HG03432 (cell line): ENCODE results near the gene CFAP70.
"Not testable (repeated sequence)": the region's sequence is repeated elsewhere in the genome, so short reads cannot be mapped to it uniquely, and the experiment has no call there.

Source experiments
- ATAC-seq: cut with Tn5 transposase; IDR thresholded peaks from one replicate; pipeline ENCODE4 v1.9.1; 2021; ENCODE audit warnings: mild to moderate bottlenecking, moderate library complexity; ENCODE audit not compliant: unreplicated experiment

The CFAP70 gene

GRCh38 chr10:73340121-73340520 is 18.5 kb downstream of the CFAP70 start:
- no peak for ATAC-seq

GRCh38 chr10:73339436-73339835 is 19.2 kb downstream of the CFAP70 start:
- no peak for ATAC-seq

- no peak for ATAC-seq
These were observed 19.8 kb downstream of the CFAP70 start for GRCh38 chr10:73338801-73339368.

- no peak for ATAC-seq
These were observed 25.5 kb downstream of the CFAP70 start for GRCh38 chr10:73333202-73333601.

- ATAC-seq: no peak
These were observed 26.3 kb downstream of the CFAP70 start for GRCh38 chr10:73332379-73332778.

GRCh38 chr10:73328523-73328922 is 30.1 kb downstream of the CFAP70 start:
- not testable (repeated sequence) for ATAC-seq

- not testable (repeated sequence) for ATAC-seq
These were observed 33.4 kb downstream of the CFAP70 start for GRCh38 chr10:73325290-73325689.

- not testable (repeated sequence) for ATAC-seq
These were observed 35.1 kb downstream of the CFAP70 start for GRCh38 chr10:73323582-73323981.

- ATAC-seq: no peak
These were observed 48.2 kb downstream of the CFAP70 start for GRCh38 chr10:73310475-73310874.

- no peak for ATAC-seq
These were observed 51.4 kb downstream of the CFAP70 start for GRCh38 chr10:73307203-73307800.

- no peak for ATAC-seq
These were observed 52.4 kb downstream of the CFAP70 start for GRCh38 chr10:73306171-73306708.

- no peak for ATAC-seq
These were observed 61.7 kb downstream of the CFAP70 start for GRCh38 chr10:73296946-73297345.

GRCh38 chr10:73293461-73293860 is 65.2 kb downstream of the CFAP70 start:
- ATAC-seq: no peak

GRCh38 chr10:73289958-73290357 is 68.7 kb downstream of the CFAP70 start:
- ATAC-seq: no peak

- ATAC-seq: no peak
These were observed 71.2 kb downstream of the CFAP70 start for GRCh38 chr10:73287441-73287840.

GRCh38 chr10:73281097-73281496 is 77.6 kb downstream of the CFAP70 start:
- ATAC-seq: no peak

GRCh38 chr10:73264423-73264822 is 94.2 kb downstream of the CFAP70 start:
- ATAC-seq: no peak

- ATAC-seq: no peak
These were observed 94.8 kb downstream of the CFAP70 start for GRCh38 chr10:73263693-73264347.

GRCh38 chr10:73262880-73263555 is 95.6 kb downstream of the CFAP70 start:
- ATAC-seq: no peak

GRCh38 chr10:73262105-73262730 is 96.4 kb downstream of the CFAP70 start:
- ATAC-seq: no peak

GRCh38 chr10:73261362-73261995 is 97.2 kb downstream of the CFAP70 start:
- ATAC-seq: no peak
